GM12873 (cell line): ENCODE data around the gene DEAF1.

ENCODE experiments used
- TF ChIP-seq, protein P1 (sequence below): IDR thresholded peaks from 2 replicates; pipeline ENCODE4 v1.5.1; 2012; ENCODE audit warnings: low read depth, mild to moderate bottlenecking, moderate library complexity, low read length, control low read depth; ENCODE audit not compliant: insufficient read depth; ENCODE audit errors: missing control alignments

Gene DEAF1

GRCh38 chr11:650482-650881 lies 44.5 kb downstream of the DEAF1 start:
- TF ChIP-seq, protein P1, sequence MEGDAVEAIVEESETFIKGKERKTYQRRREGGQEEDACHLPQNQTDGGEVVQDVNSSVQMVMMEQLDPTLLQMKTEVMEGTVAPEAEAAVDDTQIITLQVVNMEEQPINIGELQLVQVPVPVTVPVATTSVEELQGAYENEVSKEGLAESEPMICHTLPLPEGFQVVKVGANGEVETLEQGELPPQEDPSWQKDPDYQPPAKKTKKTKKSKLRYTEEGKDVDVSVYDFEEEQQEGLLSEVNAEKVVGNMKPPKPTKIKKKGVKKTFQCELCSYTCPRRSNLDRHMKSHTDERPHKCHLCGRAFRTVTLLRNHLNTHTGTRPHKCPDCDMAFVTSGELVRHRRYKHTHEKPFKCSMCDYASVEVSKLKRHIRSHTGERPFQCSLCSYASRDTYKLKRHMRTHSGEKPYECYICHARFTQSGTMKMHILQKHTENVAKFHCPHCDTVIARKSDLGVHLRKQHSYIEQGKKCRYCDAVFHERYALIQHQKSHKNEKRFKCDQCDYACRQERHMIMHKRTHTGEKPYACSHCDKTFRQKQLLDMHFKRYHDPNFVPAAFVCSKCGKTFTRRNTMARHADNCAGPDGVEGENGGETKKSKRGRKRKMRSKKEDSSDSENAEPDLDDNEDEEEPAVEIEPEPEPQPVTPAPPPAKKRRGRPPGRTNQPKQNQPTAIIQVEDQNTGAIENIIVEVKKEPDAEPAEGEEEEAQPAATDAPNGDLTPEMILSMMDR: no peak

DNA sequence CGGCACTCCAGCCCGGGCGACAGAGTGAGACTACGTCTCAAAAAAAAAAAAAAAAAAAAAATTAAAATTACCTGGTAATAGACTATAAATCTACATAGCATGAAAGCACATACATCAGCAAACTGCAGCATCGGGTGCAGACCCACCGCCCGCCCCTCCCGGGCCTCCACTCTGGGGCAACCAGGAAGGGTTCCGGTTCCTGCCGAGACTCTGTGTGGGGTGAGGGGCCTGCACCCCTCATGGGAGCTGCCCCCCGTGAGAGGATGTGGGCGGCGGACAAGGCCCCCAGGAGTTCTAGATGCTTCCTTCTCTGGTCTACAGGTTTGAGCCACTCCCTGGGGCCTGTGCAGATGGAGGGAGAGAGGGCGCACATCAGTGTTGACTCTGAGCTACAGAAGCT lies 48.8 kb downstream of the DEAF1 start:
- TF ChIP-seq, protein P1: no peak

GRCh38 chr11:645536-645935 lies 49.5 kb downstream of the DEAF1 start:
- TF ChIP-seq, protein P1: no peak

- TF ChIP-seq, protein P1: no peak
Measured at GRCh38 chr11:643849-644738, 50.9 kb downstream of the DEAF1 start.

- TF ChIP-seq, protein P1: no peak
Measured at GRCh38 chr11:643366-643765, 51.7 kb downstream of the DEAF1 start.

- TF ChIP-seq, protein P1: no peak
Measured at GRCh38 chr11:641806-642370, 53.1 kb downstream of the DEAF1 start.

DNA sequence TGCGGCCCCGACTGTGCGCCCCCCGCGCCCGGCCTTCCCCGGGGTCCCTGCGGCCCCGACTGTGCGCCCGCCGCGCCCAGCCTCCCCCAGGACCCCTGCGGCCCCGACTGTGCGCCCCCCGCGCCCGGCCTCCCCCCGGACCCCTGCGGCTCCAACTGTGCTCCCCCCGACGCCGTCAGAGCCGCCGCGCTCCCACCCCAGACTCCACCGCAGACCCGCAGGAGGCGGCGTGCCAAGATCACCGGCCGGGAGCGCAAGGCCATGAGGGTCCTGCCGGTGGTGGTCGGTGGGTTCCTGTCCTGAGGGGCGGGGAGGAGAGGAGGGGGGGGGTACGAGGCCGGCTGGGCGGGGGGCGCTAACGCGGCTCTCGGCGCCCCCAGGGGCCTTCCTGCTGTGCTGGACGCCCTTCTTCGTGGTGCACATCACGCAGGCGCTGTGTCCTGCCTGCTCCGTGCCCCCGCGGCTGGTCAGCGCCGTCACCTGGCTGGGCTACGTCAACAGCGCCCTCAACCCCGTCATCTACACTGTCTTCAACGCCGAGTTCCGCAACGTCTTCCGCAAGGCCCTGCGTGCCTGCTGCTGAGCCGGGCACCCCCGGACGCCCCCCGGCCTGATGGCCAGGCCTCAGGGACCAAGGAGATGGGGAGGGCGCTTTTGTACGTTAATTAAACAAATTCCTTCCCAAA lies 54.9 kb downstream of the DEAF1 start:
- TF ChIP-seq, protein P1: no peak
